Limb (tissue), 2 donors: ENCODE results near the gene STXBP5.

Source experiments
- DNase-seq, 2 donors: peaks; one replicate each; pipeline ENCODE4 v3.0.0-alpha.2; 2016; ENCODE audit errors: extremely low spot score in 2 of 2

Gene STXBP5

GRCh38 chr6:147178355-147178754 is 25.9 kb upstream of the STXBP5 start:
- no peak for DNase-seq

GRCh38 chr6:147179809-147180208 is 24.4 kb upstream of the STXBP5 start:
- no peak for DNase-seq

- DNase-seq: no peak
Measured at GRCh38 chr6:147180926-147181325, 23.3 kb upstream of the STXBP5 start.

GRCh38 chr6:147184379-147184778 is 19.8 kb upstream of the STXBP5 start:
- DNase-seq: no peak

GRCh38 chr6:147185216-147185615 is 19.0 kb upstream of the STXBP5 start:
- no peak for DNase-seq

GRCh38 chr6:147190556-147190955 is 13.7 kb upstream of the STXBP5 start:
- no peak for DNase-seq

- DNase-seq: no peak
Measured at GRCh38 chr6:147192278-147192911, 11.8 kb upstream of the STXBP5 start.

- DNase-seq: no peak
Measured at GRCh38 chr6:147194652-147195411, 9.4 kb upstream of the STXBP5 start.

- no peak for DNase-seq
Measured at GRCh38 chr6:147195510-147195909, 8.7 kb upstream of the STXBP5 start.

GRCh38 chr6:147195987-147196386 is 8.2 kb upstream of the STXBP5 start:
- no peak for DNase-seq

- DNase-seq: no peak
Measured at GRCh38 chr6:147200711-147201110, 3.5 kb upstream of the STXBP5 start.

GRCh38 chr6:147201885-147202515 is 2.2 kb upstream of the STXBP5 start:
- peak in 1 of 2 donors; percentile 36 for DNase-seq

- DNase-seq: peak; percentile 79 to 96
Measured at GRCh38 chr6:147202516-147203310, 1.5 kb upstream of the STXBP5 start.

- DNase-seq: peak; percentile 81 to 87
Measured at GRCh38 chr6:147203311-147204059, 732 bp upstream of the STXBP5 start.

GRCh38 chr6:147204843-147205311 is 660 bp downstream of the STXBP5 start:
- DNase-seq: no peak

GRCh38 chr6:147205690-147206600 is 1.7 kb downstream of the STXBP5 start:
- no peak for DNase-seq

GRCh38 chr6:147207351-147207750 is 3.1 kb downstream of the STXBP5 start:
- DNase-seq: no peak

GRCh38 chr6:147207837-147208754 is 3.9 kb downstream of the STXBP5 start:
- DNase-seq: no peak
